Spleen (tissue), 11 donors: ENCODE data around the gene RNH1. TPM values are rescaled to one million over a fixed set of nuclear protein-coding genes. Genes with fewer than 3 reads are reported as not detected.
A peak's percentile ranks its signal among the peaks of the same experiment; 100 is the strongest.

Experiments used
- DNase-seq: peaks from one replicate; pipeline ENCODE4 v3.0.0-alpha.2; 2020
- H3K27ac ChIP-seq, 8 donors: fragments of 200-600 bp; sonication (generic) in 7 of 8; 1 replicate in 4 of 8; 2 replicates in 4 of 8; pipeline versions ENCODE4 v1.5.0 to v1.8.0; 2016 to 2021; ENCODE audit warnings: inconsistent platforms in 4 of 8, mild to moderate bottlenecking in 4 of 8, moderate library complexity in 1 of 8
- H3K27me3 ChIP-seq, 7 donors: fragments of 200-600 bp; sonication (generic) in 6 of 7; replicated peaks in 1 of 7; 1 replicate in 4 of 7; 2 replicates in 3 of 7; pipeline versions ENCODE4 v1.5.0 to v1.8.0; 2016 to 2021; ENCODE audit warnings: inconsistent platforms in 3 of 7, mild to moderate bottlenecking in 1 of 7
- H3K36me3 ChIP-seq, 6 donors: fragments of 200-600 bp; sonication (generic) in 5 of 6; 1 replicate in 4 of 6; 2 replicates in 2 of 6; pipeline versions ENCODE4 v1.5.0 to v1.8.0; 2016 to 2021; ENCODE audit warnings: inconsistent platforms in 2 of 6
- H3K4me1 ChIP-seq, 6 donors: fragments of 200-600 bp; sonication (generic) in 5 of 6; 1 replicate in 3 of 6; 2 replicates in 3 of 6; pipeline versions ENCODE4 v1.5.0 to v1.8.0; 2016 to 2021; ENCODE audit warnings: inconsistent platforms in 3 of 6
- H3K4me3 ChIP-seq, 8 donors: fragments of 200-600 bp; sonication (generic) in 7 of 8; 1 replicate in 4 of 8; 2 replicates in 4 of 8; pipeline versions ENCODE4 v1.5.0 to v1.8.0; 2016 to 2021; ENCODE audit warnings: inconsistent platforms in 4 of 8, mild to moderate bottlenecking in 4 of 8, moderate library complexity in 2 of 8
- H3K9me3 ChIP-seq, 8 donors: fragments of 200-600 bp; sonication (generic) in 7 of 8; 1 replicate in 4 of 8; 2 replicates in 4 of 8; pipeline versions ENCODE4 v1.5.0 to v1.8.0; 2016 to 2021; ENCODE audit warnings: inconsistent platforms in 4 of 8
- CTCF ChIP-seq, 11 experiments: fragments of 200-600 bp in 7 of 11; fragments of 450-650 bp in 4 of 11; sonication (generic) in 4 of 11; IDR thresholded peaks in 8 of 11; conservative IDR thresholded peaks in 3 of 11; 1 replicate in 7 of 11; 2 replicates in 4 of 11; pipeline versions ENCODE4 v1.4.0 to v1.8.0; 2016 to 2021; ENCODE audit warnings: antibody characterized with exemption in 11 of 11, inconsistent platforms in 4 of 11, mild to moderate bottlenecking in 1 of 11
- POLR2A ChIP-seq, 3 donors: fragments of 450-650 bp; IDR thresholded peaks; one replicate each; pipeline ENCODE4 v1.5.1; 2017; ENCODE audit warnings: antibody characterized with exemption in 3 of 3, mild to moderate bottlenecking in 1 of 3
- POLR2AphosphoS5 ChIP-seq, 3 donors: sonication (generic); formaldehyde crosslinking; IDR thresholded peaks; one replicate each; pipeline ENCODE4 v1.5.1; 2017; ENCODE audit warnings: antibody characterized with exemption in 3 of 3
- WGBS, 5 donors: extraction: QIAGEN DNeasy Blood & Tissue Kit in 3 of 5; methylation state at CpG; one replicate each; pipeline versions ENCODE4 v1.1.5 to v1.1.7; 2013 to 2018; 5-methylcytosine and 5-hydroxymethylcytosine counted together
- intact Hi-C: fragments of 100-400 bp; cut with DNase I; formaldehyde crosslinking; loops from one replicate; pipeline ENCODE4 v1.15.0; 2023; ENCODE audit warnings: low total_unique reads
- polyA plus RNA-seq, 3 donors: library from polyadenylated mRNA; stranded (reverse); fragments of 200-250 nt; gene quantifications; one replicate each; pipeline ENCODE4 v1.2.1, GENCODE V29; 2013
- total RNA-seq, 7 donors: library from RNA; depleted of rRNA in 3 of 7; stranded (reverse); fragments of >200 nt in 3 of 7; fragmentation: NEBNext Ultra II Directional in 4 of 7; extraction: Animal tissue kit (Norgen Biotek cat#: 25700) in 4 of 7; gene quantifications; one replicate each; pipeline versions ENCODE4 v1.1.0 to v1.2.1, GENCODE V29; 2016 to 2021
- donor health status: healthy with polysubstance abuse.
- donor health status: DM: no; HTN: no; CAD: no; lungs with moderate emphysema.
- donor health status: DM: no; HTN: no; CAD: no.
- donor health status: Bipolar disorder and iron deficiency.
- donor health status: healthy.
- donor health status: DM: no; HTN: no; CAD: no.
- donor health status: DM: yes; HTN: yes; CAD: no.

The RNH1 gene
- total and polyA plus RNA-seq, 10 donors: 72.8 to 159 (median 145) TPM

- Histone ChIP-seq H3K4me1 (no peaks in the 10 kb centered on the region), H3K4me3 (no peak overlapping the region), H3K27me3 (no peaks in the 10 kb centered on the region), H3K27ac (no peak overlapping the region), H3K9me3 (no peaks in the 10 kb centered on the region), H3K36me3 (peaks cover 0 to 83% (median 46%) of the 10 kb centered on the region in 6 donors)
- TF ChIP-seq CTCF (IDR thresholded peaks at IDR 0.05 in 8 of 11, conservative IDR thresholded peaks at IDR 0.05 in 3 of 11) (no peak), POLR2AphosphoS5 (IDR thresholded peaks at IDR 0.05) (peak in 1 of 3 donors; percentile 15)
- DNase-seq: no peak
- intact Hi-C loops: no loop called here
- 89 to 95% (median 94%) methylated on average over 21 to 38 of the region's 38 CpGs for WGBS, 5 donors
Observed at GRCh38 chr11:490186-490929, 16.7 kb downstream of the RNH1 start.

GRCh38 chr11:489610-490185, 17.3 kb downstream of the RNH1 start:
- H3K27me3 ChIP-seq: no peaks in the 10 kb centered on the region
- TF ChIP-seq POLR2A (IDR thresholded peaks at IDR 0.05): no peak
- TF ChIP-seq CTCF (IDR thresholded peaks at IDR 0.05 in 8 of 11, conservative IDR thresholded peaks at IDR 0.05 in 3 of 11): no peak
- no peaks in the 10 kb centered on the region for H3K4me1 ChIP-seq
- intact Hi-C loops: no loop called here
- 94 to 96% (median 95%) methylated on average over 24 to 37 of the region's 37 CpGs for WGBS, 5 donors
- H3K27ac ChIP-seq: no peak overlapping the region
- no peaks in the 10 kb centered on the region for H3K9me3 ChIP-seq
- no peak overlapping the region for H3K4me3 ChIP-seq
- H3K36me3 ChIP-seq: peaks cover 0 to 76% (median 39%) of the 10 kb centered on the region in 6 donors
- no peak for DNase-seq

GRCh38 chr11:488992-489391, 18.1 kb downstream of the RNH1 start:
- intact Hi-C loops: no loop called here
- TF ChIP-seq CTCF (IDR thresholded peaks at IDR 0.05 in 8 of 11, conservative IDR thresholded peaks at IDR 0.05 in 3 of 11): no peak
- TF ChIP-seq POLR2A (IDR thresholded peaks at IDR 0.05): no peak
- no peak for TF ChIP-seq POLR2AphosphoS5 (IDR thresholded peaks at IDR 0.05)
- H3K4me1 ChIP-seq: no peaks in the 10 kb centered on the region
- WGBS, 5 donors: 88 to 95% (median 92%) methylated on average over 17 to 19 of the region's 19 CpGs
- H3K27ac ChIP-seq: no peak overlapping the region
- no peak overlapping the region for H3K4me3 ChIP-seq
- peaks cover 0 to 69% (median 32%) of the 10 kb centered on the region in 6 donors for H3K36me3 ChIP-seq
- H3K9me3 ChIP-seq: no peaks in the 10 kb centered on the region
- no peaks in the 10 kb centered on the region for H3K27me3 ChIP-seq
- no peak for DNase-seq

- Histone ChIP-seq H3K27me3 (no peaks in the 10 kb centered on the region), H3K9me3 (no peaks in the 10 kb centered on the region), H3K36me3 (peaks cover 0 to 65% (median 28%) of the 10 kb centered on the region in 6 donors), H3K27ac (no peak overlapping the region), H3K4me1 (no peaks in the 10 kb centered on the region), H3K4me3 (no peak overlapping the region)
- intact Hi-C loops: no loop called here
- no peak for DNase-seq
- TF ChIP-seq CTCF (IDR thresholded peaks at IDR 0.05 in 8 of 11, conservative IDR thresholded peaks at IDR 0.05 in 3 of 11) (no peak), POLR2AphosphoS5 (IDR thresholded peaks at IDR 0.05) (no peak), POLR2A (IDR thresholded peaks at IDR 0.05) (no peak)
- WGBS, 5 donors: 91 to 95% (median 94%) methylated on average over 12 to 19 of the region's 19 CpGs
Observed at GRCh38 chr11:488579-488978, 18.5 kb downstream of the RNH1 start.
